Endodermal cell (in vitro differentiated cells): ENCODE measurements around the gene IGF2BP1. TPM values are rescaled to one million over a fixed set of nuclear protein-coding genes. Genes with fewer than 3 reads are reported as not detected.

Experiments used
- DNase-seq: peaks from one replicate; pipeline ENCODE4 v3.0.0-alpha.2; 2017
- H3K27ac ChIP-seq: 2 replicates; pipeline ENCODE4 v1.5.1; 2013; ENCODE audit warnings: mild to moderate bottlenecking, low read depth, low read length, moderate library complexity
- H3K27me3 ChIP-seq: 2 replicates; pipeline ENCODE4 v1.6.1; 2013; ENCODE audit warnings: mild to moderate bottlenecking, low read length, moderate library complexity; ENCODE audit not compliant: insufficient read depth, control insufficient read depth, poor library complexity, severe bottlenecking
- H3K36me3 ChIP-seq: 2 replicates; pipeline ENCODE4 v1.7.0; 2013; ENCODE audit warnings: mild to moderate bottlenecking, low read length, moderate library complexity; ENCODE audit not compliant: control insufficient read depth, insufficient read depth
- H3K4me1 ChIP-seq: one replicate; pipeline ENCODE4 v1.7.0; 2013; ENCODE audit warnings: low read length; ENCODE audit not compliant: control insufficient read depth, insufficient read depth
- H3K4me3 ChIP-seq: 2 replicates; pipeline ENCODE4 v1.5.1; 2013; ENCODE audit warnings: mild to moderate bottlenecking, low read length, moderate library complexity
- H3K9ac ChIP-seq: 2 replicates; pipeline ENCODE4 v1.6.1; 2013; ENCODE audit warnings: mild to moderate bottlenecking, low read length, moderate library complexity; ENCODE audit not compliant: poor library complexity, severe bottlenecking; ENCODE audit errors: extremely low read depth
- H3K9me3 ChIP-seq: 2 replicates; pipeline ENCODE4 v1.6.1; 2013; ENCODE audit warnings: mild to moderate bottlenecking, low read length, moderate library complexity; ENCODE audit not compliant: control insufficient read depth
- H3K27ac Mint-ChIP-seq: 2 replicates; pipeline ENCODE4 v1.8.0; 2020; ENCODE audit warnings: mixed read lengths
- H3K27me3 Mint-ChIP-seq: 2 replicates; pipeline ENCODE4 v1.8.0; 2021; ENCODE audit warnings: mild to moderate bottlenecking, mixed read lengths; ENCODE audit not compliant: insufficient read depth
- H3K36me3 Mint-ChIP-seq: 2 replicates; pipeline ENCODE4 v1.8.0; 2020; ENCODE audit warnings: low read depth, mixed read lengths
- H3K4me1 Mint-ChIP-seq: 2 replicates; pipeline ENCODE4 v1.8.0; 2020; ENCODE audit warnings: mixed read lengths
- H3K4me3 Mint-ChIP-seq: 2 replicates; pipeline ENCODE4 v1.8.0; 2020; ENCODE audit warnings: mild to moderate bottlenecking, moderate library complexity, mixed read lengths
- H3K9me3 Mint-ChIP-seq: 2 replicates; pipeline ENCODE4 v1.8.0; 2020; ENCODE audit warnings: mild to moderate bottlenecking, mixed read lengths
- WGBS, 2 experiments: methylation state at CpG; one replicate each; pipeline versions ENCODE4 v1.1.5 to v1.1.7; 2013; ENCODE audit warnings: missing lambda C conversion rate in 2 of 2, mixed read lengths in 1 of 2; ENCODE audit not compliant: insufficient coverage in 1 of 2, insufficient read length in 1 of 2; 5-methylcytosine and 5-hydroxymethylcytosine counted together
- total RNA-seq, 2 donors: library from RNA; stranded (reverse); fragmentation: NEBNext Ultra II Directional in 1 of 2; extraction: Animal tissue kit (Norgen Biotek cat#: 25700) in 1 of 2; gene quantifications; 2 replicates in 1 of 2; 3 replicates in 1 of 2; pipeline ENCODE4 v1.2.1, GENCODE V29; 2021
- TF ChIP-seq, protein P1 (sequence below): fragments of 200-600 bp; sonication (generic); conservative IDR thresholded peaks from 2 replicates; pipeline ENCODE4 v1.5.0; 2021; ENCODE audit warnings: antibody characterized with exemption, mild to moderate bottlenecking

Gene IGF2BP1
- total RNA-seq, 2 donors from 2014 or later = 333 to 360 TPM

DNA sequence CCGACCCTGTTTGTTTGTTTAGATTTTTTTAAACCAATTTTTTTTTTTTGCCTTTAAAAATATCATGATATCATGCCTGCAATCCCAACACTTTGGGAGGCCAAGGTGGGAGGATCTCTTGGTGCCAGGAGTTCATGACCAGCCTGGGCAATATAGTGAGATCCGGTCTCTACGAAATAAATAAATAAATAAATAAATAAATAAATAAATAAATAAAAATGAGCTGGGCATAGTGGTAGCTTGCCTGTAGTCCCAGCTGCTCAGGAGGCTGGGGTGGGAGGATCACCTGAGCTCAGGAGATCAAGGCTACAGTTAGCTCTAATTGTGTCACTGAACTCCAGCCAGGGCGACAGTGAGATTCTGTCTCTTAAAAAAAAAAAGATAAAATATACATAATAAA lies 8.1 kb upstream of the IGF2BP1 start:
- Histone ChIP-seq H3K4me1 (peaks cover 8% of the 10 kb centered on the region), H3K4me3 (no peak overlapping the region), H3K27ac (no peak overlapping the region), H3K9ac (no peak overlapping the region), H3K9me3 (no peaks in the 10 kb centered on the region), H3K36me3 (no peaks in the 10 kb centered on the region), H3K27me3 (no peaks in the 10 kb centered on the region)
- no peak overlapping the region for H3K27ac Mint-ChIP-seq
- H3K36me3 Mint-ChIP-seq = no peaks in the 10 kb centered on the region
- H3K4me3 Mint-ChIP-seq = no peak overlapping the region
- TF ChIP-seq, protein P1, sequence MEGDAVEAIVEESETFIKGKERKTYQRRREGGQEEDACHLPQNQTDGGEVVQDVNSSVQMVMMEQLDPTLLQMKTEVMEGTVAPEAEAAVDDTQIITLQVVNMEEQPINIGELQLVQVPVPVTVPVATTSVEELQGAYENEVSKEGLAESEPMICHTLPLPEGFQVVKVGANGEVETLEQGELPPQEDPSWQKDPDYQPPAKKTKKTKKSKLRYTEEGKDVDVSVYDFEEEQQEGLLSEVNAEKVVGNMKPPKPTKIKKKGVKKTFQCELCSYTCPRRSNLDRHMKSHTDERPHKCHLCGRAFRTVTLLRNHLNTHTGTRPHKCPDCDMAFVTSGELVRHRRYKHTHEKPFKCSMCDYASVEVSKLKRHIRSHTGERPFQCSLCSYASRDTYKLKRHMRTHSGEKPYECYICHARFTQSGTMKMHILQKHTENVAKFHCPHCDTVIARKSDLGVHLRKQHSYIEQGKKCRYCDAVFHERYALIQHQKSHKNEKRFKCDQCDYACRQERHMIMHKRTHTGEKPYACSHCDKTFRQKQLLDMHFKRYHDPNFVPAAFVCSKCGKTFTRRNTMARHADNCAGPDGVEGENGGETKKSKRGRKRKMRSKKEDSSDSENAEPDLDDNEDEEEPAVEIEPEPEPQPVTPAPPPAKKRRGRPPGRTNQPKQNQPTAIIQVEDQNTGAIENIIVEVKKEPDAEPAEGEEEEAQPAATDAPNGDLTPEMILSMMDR = no peak
- 100% methylated on average over 2 of the region's 4 CpGs; no CpG with 5 or more reads in 1 of the 2 experiments for WGBS, 2 experiments
- peaks cover 21% of the 10 kb centered on the region for H3K4me1 Mint-ChIP-seq
- DNase-seq = peak; percentile 12
- H3K27me3 Mint-ChIP-seq = no peaks in the 10 kb centered on the region
- no peaks in the 10 kb centered on the region for H3K9me3 Mint-ChIP-seq

GRCh38 chr17:48990882-48991357 lies 6.3 kb upstream of the IGF2BP1 start:
- Histone ChIP-seq H3K27ac (peak overlapping the region; percentile 74), H3K4me3 (peak overlapping the region; percentile 74)
- H3K27ac Mint-ChIP-seq = peak overlapping the region; percentile 88

GRCh38 chr17:48992444-48992843 lies 4.7 kb upstream of the IGF2BP1 start:
- H3K9ac ChIP-seq = no peak overlapping the region
- Mint-ChIP-seq H3K9me3 (no peaks in the 10 kb centered on the region), H3K36me3 (no peaks in the 10 kb centered on the region), H3K4me1 (peaks cover 31% of the 10 kb centered on the region), H3K27ac (peak overlapping the region; percentile 23), H3K27me3 (no peaks in the 10 kb centered on the region), H3K4me3 (no peak overlapping the region)
- no peak overlapping the region for H3K4me3 ChIP-seq
- TF ChIP-seq, protein P1 = no peak
- H3K27ac ChIP-seq = no peak overlapping the region
- 43 to 50% methylated on average over 2 of the region's 2 CpGs for WGBS, 2 experiments
- no peak for DNase-seq
- no peaks in the 10 kb centered on the region for H3K36me3 ChIP-seq
- no peaks in the 10 kb centered on the region for H3K9me3 ChIP-seq
- H3K4me1 ChIP-seq = peaks cover 8% of the 10 kb centered on the region
- H3K27me3 ChIP-seq = no peaks in the 10 kb centered on the region

More at GRCh38 chr17:48990882-48991357, 6.3 kb upstream of the IGF2BP1 start:
- H3K4me1 Mint-ChIP-seq = peaks cover 31% of the 10 kb centered on the region
- H3K9me3 Mint-ChIP-seq = no peaks in the 10 kb centered on the region
- DNase-seq = peak; percentile 55
- H3K36me3 ChIP-seq = no peaks in the 10 kb centered on the region
- TF ChIP-seq, protein P1 = no peak
- H3K9ac ChIP-seq = peak overlapping the region; percentile 44
- H3K9me3 ChIP-seq = no peaks in the 10 kb centered on the region
- WGBS, 2 experiments = 11 to 15% methylated on average over 2 of the region's 2 CpGs
- peaks cover 8% of the 10 kb centered on the region for H3K4me1 ChIP-seq
- H3K36me3 Mint-ChIP-seq = no peaks in the 10 kb centered on the region
- no peaks in the 10 kb centered on the region for H3K27me3 Mint-ChIP-seq
- H3K27me3 ChIP-seq = no peaks in the 10 kb centered on the region
- H3K4me3 Mint-ChIP-seq = peak overlapping the region; percentile 52
